HG03135 (cell line): ENCODE measurements around the gene HOXA13.

Source experiments
- ATAC-seq: cut with Tn5 transposase; IDR thresholded peaks from one replicate; pipeline ENCODE4 v1.9.1; 2021; ENCODE audit warnings: mild to moderate bottlenecking, moderate library complexity; ENCODE audit not compliant: unreplicated experiment

Gene HOXA13

GRCh38 chr7:27182861-27183681, 16.8 kb downstream of the HOXA13 start:
- no peak for ATAC-seq

- ATAC-seq: no peak
Measured at GRCh38 chr7:27182285-27182841, 17.5 kb downstream of the HOXA13 start.

- ATAC-seq: no peak
Measured at GRCh38 chr7:27181795-27182275, 18.1 kb downstream of the HOXA13 start.

GRCh38 chr7:27180431-27181420, 19.2 kb downstream of the HOXA13 start:
- no peak for ATAC-seq

- ATAC-seq: no peak
Measured at GRCh38 chr7:27179503-27180430, 20.1 kb downstream of the HOXA13 start.

GRCh38 chr7:27179030-27179429, 20.9 kb downstream of the HOXA13 start:
- ATAC-seq: no peak

- ATAC-seq: no peak
Measured at GRCh38 chr7:27178366-27178765, 21.5 kb downstream of the HOXA13 start.

- ATAC-seq: no peak
Measured at GRCh38 chr7:27177795-27178320, 22.0 kb downstream of the HOXA13 start.

- ATAC-seq: no peak
Measured at GRCh38 chr7:27176962-27177794, 22.7 kb downstream of the HOXA13 start.

GRCh38 chr7:27176524-27176845, 23.4 kb downstream of the HOXA13 start:
- ATAC-seq: no peak

GRCh38 chr7:27175626-27176523, 24.0 kb downstream of the HOXA13 start:
- ATAC-seq: no peak

GRCh38 chr7:27174874-27175625, 24.8 kb downstream of the HOXA13 start:
- ATAC-seq: no peak

GRCh38 chr7:27173956-27174873, 25.7 kb downstream of the HOXA13 start, which contains the start of gene HOXA10:
Gene HOXA10, minus strand, starts transcription at chr7:27174320. Its CDS starts 14 bp downstream, at chr7:27174306.
- ATAC-seq: no peak

- ATAC-seq: no peak
Measured at GRCh38 chr7:27173511-27173955, 26.4 kb downstream of the HOXA13 start.

GRCh38 chr7:27172823-27173510, 26.9 kb downstream of the HOXA13 start:
- ATAC-seq: no peak
